H1 (cell line): Measurements from ENCODE around the gene MAGOH. TPM values are rescaled to one million over a fixed set of nuclear protein-coding genes. Genes with fewer than 3 reads are reported as not detected.

Experiments
- CEBPB ChIP-seq: IDR thresholded peaks from 2 replicates; pipeline ENCODE4 v1.6.1; 2012; ENCODE audit warnings: low read depth, low read length
- EGR1 ChIP-seq: IDR thresholded peaks from 2 replicates; pipeline ENCODE4 v1.6.1; 2011; ENCODE audit warnings: low read depth, low read length, borderline replicate concordance
- EP300 ChIP-seq, 2 experiments: IDR thresholded peaks; 1 replicate in 1 of 2; 2 replicates in 1 of 2; pipeline ENCODE4 v1.6.1; 2011 to 2012; ENCODE audit warnings: low read depth in 2 of 2, low read length in 2 of 2, mild to moderate bottlenecking in 2 of 2, borderline replicate concordance in 1 of 2, inconsistent platforms in 1 of 2, moderate library complexity in 1 of 2
- GABPA ChIP-seq: IDR thresholded peaks from 2 replicates; pipeline ENCODE4 v1.6.1; 2011; ENCODE audit warnings: mild to moderate bottlenecking, low read length, moderate library complexity, borderline replicate concordance; ENCODE audit not compliant: insufficient read depth
- POLR2A ChIP-seq, 2 experiments: IDR thresholded peaks; 1 replicate in 1 of 2; 2 replicates in 1 of 2; pipeline ENCODE4 v1.6.1; 2011; ENCODE audit warnings: low read depth in 2 of 2, low read length in 2 of 2, mild to moderate bottlenecking in 2 of 2; ENCODE audit errors: control extremely low read depth in 1 of 2
- SRF ChIP-seq: IDR thresholded peaks from 2 replicates; pipeline ENCODE4 v1.6.1; 2011; ENCODE audit warnings: mild to moderate bottlenecking, low read depth, low read length, moderate library complexity
- polyA plus RNA-seq, 7 experiments: library from polyadenylated mRNA; depleted of rRNA in 3 of 7; stranded (reverse) in 5 of 7; unstranded in 2 of 7; fragments of >200 nt in 5 of 7; fragments of 200-250 nt in 2 of 7; gene quantifications; 1 replicate in 5 of 7; 2 replicates in 1 of 7; 4 replicates in 1 of 7; pipeline versions ENCODE4 v1.2.1 to v1.2.3, GENCODE V29; 2011 to 2013; ENCODE audit warnings: missing spikeins in 2 of 7, mixed read lengths in 2 of 7
- total RNA-seq: library from RNA; stranded (reverse); fragmentation: NEBNext Ultra II Directional; extraction: Animal tissue kit (Norgen Biotek cat#: 25700); gene quantifications from 2 replicates; pipeline ENCODE4 v1.2.1, GENCODE V29; 2021
- TF ChIP-seq, protein P1 (sequence below): fragments of 300-600 bp; sonication (generic); IDR thresholded peaks from 2 replicates; pipeline ENCODE4 v1.7.1; 2012; ENCODE audit warnings: low read length, moderate library complexity, mild to moderate bottlenecking, inconsistent platforms; ENCODE audit not compliant: insufficient replicate concordance

The MAGOH gene
- total and polyA plus RNA-seq, 2 of the 8 experiments (the other 6 are each of a cell fraction or from before 2014, with no cell fraction given) = 46.9 to 74.3 TPM

- TF ChIP-seq, protein P1, sequence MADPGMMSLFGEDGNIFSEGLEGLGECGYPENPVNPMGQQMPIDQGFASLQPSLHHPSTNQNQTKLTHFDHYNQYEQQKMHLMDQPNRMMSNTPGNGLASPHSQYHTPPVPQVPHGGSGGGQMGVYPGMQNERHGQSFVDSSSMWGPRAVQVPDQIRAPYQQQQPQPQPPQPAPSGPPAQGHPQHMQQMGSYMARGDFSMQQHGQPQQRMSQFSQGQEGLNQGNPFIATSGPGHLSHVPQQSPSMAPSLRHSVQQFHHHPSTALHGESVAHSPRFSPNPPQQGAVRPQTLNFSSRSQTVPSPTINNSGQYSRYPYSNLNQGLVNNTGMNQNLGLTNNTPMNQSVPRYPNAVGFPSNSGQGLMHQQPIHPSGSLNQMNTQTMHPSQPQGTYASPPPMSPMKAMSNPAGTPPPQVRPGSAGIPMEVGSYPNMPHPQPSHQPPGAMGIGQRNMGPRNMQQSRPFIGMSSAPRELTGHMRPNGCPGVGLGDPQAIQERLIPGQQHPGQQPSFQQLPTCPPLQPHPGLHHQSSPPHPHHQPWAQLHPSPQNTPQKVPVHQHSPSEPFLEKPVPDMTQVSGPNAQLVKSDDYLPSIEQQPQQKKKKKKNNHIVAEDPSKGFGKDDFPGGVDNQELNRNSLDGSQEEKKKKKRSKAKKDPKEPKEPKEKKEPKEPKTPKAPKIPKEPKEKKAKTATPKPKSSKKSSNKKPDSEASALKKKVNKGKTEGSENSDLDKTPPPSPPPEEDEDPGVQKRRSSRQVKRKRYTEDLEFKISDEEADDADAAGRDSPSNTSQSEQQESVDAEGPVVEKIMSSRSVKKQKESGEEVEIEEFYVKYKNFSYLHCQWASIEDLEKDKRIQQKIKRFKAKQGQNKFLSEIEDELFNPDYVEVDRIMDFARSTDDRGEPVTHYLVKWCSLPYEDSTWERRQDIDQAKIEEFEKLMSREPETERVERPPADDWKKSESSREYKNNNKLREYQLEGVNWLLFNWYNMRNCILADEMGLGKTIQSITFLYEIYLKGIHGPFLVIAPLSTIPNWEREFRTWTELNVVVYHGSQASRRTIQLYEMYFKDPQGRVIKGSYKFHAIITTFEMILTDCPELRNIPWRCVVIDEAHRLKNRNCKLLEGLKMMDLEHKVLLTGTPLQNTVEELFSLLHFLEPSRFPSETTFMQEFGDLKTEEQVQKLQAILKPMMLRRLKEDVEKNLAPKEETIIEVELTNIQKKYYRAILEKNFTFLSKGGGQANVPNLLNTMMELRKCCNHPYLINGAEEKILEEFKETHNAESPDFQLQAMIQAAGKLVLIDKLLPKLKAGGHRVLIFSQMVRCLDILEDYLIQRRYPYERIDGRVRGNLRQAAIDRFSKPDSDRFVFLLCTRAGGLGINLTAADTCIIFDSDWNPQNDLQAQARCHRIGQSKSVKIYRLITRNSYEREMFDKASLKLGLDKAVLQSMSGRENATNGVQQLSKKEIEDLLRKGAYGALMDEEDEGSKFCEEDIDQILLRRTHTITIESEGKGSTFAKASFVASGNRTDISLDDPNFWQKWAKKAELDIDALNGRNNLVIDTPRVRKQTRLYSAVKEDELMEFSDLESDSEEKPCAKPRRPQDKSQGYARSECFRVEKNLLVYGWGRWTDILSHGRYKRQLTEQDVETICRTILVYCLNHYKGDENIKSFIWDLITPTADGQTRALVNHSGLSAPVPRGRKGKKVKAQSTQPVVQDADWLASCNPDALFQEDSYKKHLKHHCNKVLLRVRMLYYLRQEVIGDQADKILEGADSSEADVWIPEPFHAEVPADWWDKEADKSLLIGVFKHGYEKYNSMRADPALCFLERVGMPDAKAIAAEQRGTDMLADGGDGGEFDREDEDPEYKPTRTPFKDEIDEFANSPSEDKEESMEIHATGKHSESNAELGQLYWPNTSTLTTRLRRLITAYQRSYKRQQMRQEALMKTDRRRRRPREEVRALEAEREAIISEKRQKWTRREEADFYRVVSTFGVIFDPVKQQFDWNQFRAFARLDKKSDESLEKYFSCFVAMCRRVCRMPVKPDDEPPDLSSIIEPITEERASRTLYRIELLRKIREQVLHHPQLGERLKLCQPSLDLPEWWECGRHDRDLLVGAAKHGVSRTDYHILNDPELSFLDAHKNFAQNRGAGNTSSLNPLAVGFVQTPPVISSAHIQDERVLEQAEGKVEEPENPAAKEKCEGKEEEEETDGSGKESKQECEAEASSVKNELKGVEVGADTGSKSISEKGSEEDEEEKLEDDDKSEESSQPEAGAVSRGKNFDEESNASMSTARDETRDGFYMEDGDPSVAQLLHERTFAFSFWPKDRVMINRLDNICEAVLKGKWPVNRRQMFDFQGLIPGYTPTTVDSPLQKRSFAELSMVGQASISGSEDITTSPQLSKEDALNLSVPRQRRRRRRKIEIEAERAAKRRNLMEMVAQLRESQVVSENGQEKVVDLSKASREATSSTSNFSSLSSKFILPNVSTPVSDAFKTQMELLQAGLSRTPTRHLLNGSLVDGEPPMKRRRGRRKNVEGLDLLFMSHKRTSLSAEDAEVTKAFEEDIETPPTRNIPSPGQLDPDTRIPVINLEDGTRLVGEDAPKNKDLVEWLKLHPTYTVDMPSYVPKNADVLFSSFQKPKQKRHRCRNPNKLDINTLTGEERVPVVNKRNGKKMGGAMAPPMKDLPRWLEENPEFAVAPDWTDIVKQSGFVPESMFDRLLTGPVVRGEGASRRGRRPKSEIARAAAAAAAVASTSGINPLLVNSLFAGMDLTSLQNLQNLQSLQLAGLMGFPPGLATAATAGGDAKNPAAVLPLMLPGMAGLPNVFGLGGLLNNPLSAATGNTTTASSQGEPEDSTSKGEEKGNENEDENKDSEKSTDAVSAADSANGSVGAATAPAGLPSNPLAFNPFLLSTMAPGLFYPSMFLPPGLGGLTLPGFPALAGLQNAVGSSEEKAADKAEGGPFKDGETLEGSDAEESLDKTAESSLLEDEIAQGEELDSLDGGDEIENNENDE = no peak
- TF ChIP-seq GABPA = no peak
- TF ChIP-seq CEBPB = no peak
- no peak for TF ChIP-seq EGR1
- no peak for TF ChIP-seq EP300 (IDR thresholded peaks at IDR 0.05; ENCODE audit: borderline replicate concordance in 1 of 2, low read depth in 2 of 2, low read length in 2 of 2)
- no peak for TF ChIP-seq SRF
- no peak for TF ChIP-seq POLR2A (IDR thresholded peaks at IDR 0.05; ENCODE audit: control extremely low read depth in 1 of 2, low read depth in 2 of 2, low read length in 2 of 2)
Measured at GRCh38 chr1:53264048-53264447, 25.7 kb upstream of the MAGOH start (continued).
